SU-DHL-6 (cell line): ENCODE measurements around the gene WDR5.

Experiments
- H2AFZ ChIP-seq: fragments of 200-600 bp; sonication (generic); 2 replicates; pipeline ENCODE4 v1.6.1; 2014; ENCODE audit warnings: low read depth, mild to moderate bottlenecking, moderate library complexity, mixed read lengths, antibody characterized with exemption, low read length; ENCODE audit not compliant: severe bottlenecking
- H3F3A ChIP-seq: fragments of 200-600 bp; shearing (Covaris generic); 2 replicates; pipeline ENCODE4 v1.6.0; 2016; ENCODE audit warnings: antibody characterized with exemption, mild to moderate bottlenecking; ENCODE audit not compliant: insufficient read depth
- H3K27ac ChIP-seq: fragments of 200-600 bp; sonication (generic); 2 replicates; pipeline ENCODE4 v1.5.1; 2016; ENCODE audit warnings: low read depth, mild to moderate bottlenecking, low read length, moderate library complexity, mixed read lengths
- H3K27me3 ChIP-seq: fragments of 200-600 bp; sonication (generic), shearing (Covaris generic); 2 replicates; pipeline ENCODE4 v1.6.0; 2014; ENCODE audit warnings: mild to moderate bottlenecking, low read length
- H3K36me3 ChIP-seq: fragments of 200-600 bp; sonication (generic); 2 replicates; pipeline ENCODE4 v1.6.1; 2014; ENCODE audit warnings: mild to moderate bottlenecking, low read length, mixed read lengths
- H3K4me2 ChIP-seq: fragments of 300-600, 200-600 bp; shearing (Covaris generic), sonication (generic); 2 replicates; pipeline ENCODE4 v1.6.0; 2014; ENCODE audit warnings: low read length, low read depth, mild to moderate bottlenecking; ENCODE audit not compliant: poor library complexity, severe bottlenecking
- H3K4me3 ChIP-seq: fragments of 200-600 bp; sonication (generic); 2 replicates; pipeline ENCODE4 v1.5.1; 2014; ENCODE audit warnings: antibody characterized with exemption, low read length, mild to moderate bottlenecking, mixed read lengths; ENCODE audit not compliant: insufficient read depth, poor library complexity, severe bottlenecking
- H3K79me2 ChIP-seq: fragments of 200-600 bp; sonication (generic); 2 replicates; pipeline ENCODE4 v1.6.1; 2014; ENCODE audit warnings: mild to moderate bottlenecking, low read length, moderate library complexity; ENCODE audit not compliant: insufficient read depth
- H3K9ac ChIP-seq: fragments of 200-600 bp; sonication (generic); 2 replicates; pipeline ENCODE4 v1.7.0; 2014; ENCODE audit warnings: mild to moderate bottlenecking, low read length
- H3K9me2 ChIP-seq: fragments of 200-600 bp; sonication (generic); replicated peaks from 2 replicates; pipeline ENCODE4 v1.6.1; 2014; ENCODE audit warnings: low read length; ENCODE audit not compliant: insufficient read depth
- H3K9me3 ChIP-seq: fragments of 200-600 bp; sonication (generic); 2 replicates; pipeline ENCODE4 v1.6.1; 2014; ENCODE audit warnings: low read length, mixed read lengths; ENCODE audit not compliant: insufficient read depth
- H4K20me1 ChIP-seq: fragments of 200-600 bp; sonication (generic); 2 replicates; pipeline ENCODE4 v1.6.1; 2014; ENCODE audit warnings: low read depth, mild to moderate bottlenecking, antibody characterized with exemption, low read length, moderate library complexity, mixed read lengths
- CTCF ChIP-seq: fragments of 200-600 bp; sonication (generic); IDR thresholded peaks from one replicate; pipeline ENCODE4 v1.5.1; 2017; ENCODE audit warnings: antibody characterized with exemption, mild to moderate bottlenecking, low read length, moderate library complexity; ENCODE audit not compliant: insufficient read depth, poor library complexity, severe bottlenecking
- EZH2phosphoT487 ChIP-seq: fragments of 200-600 bp; sonication (generic), shearing (Covaris generic); conservative IDR thresholded peaks from 2 replicates; pipeline ENCODE4 v1.6.1; 2018; ENCODE audit warnings: mild to moderate bottlenecking, antibody characterized with exemption, low read length, moderate library complexity, mixed read lengths

WDR5 gene

GRCh38 chr9:134187891-134188385, 52.1 kb downstream of the WDR5 start:
- H2AFZ ChIP-seq = no peak overlapping the region
- H4K20me1 ChIP-seq = no peaks in the 10 kb centered on the region
- no peak for TF ChIP-seq CTCF
- no peak for TF ChIP-seq EZH2phosphoT487
- no peak overlapping the region for H3K27ac ChIP-seq
- no peaks in the 10 kb centered on the region for H3F3A ChIP-seq
- no peak overlapping the region for H3K4me2 ChIP-seq
- H3K79me2 ChIP-seq = no peaks in the 10 kb centered on the region
- no peak overlapping the region for H3K9ac ChIP-seq
- no peaks in the 10 kb centered on the region for H3K36me3 ChIP-seq
- no peaks in the 10 kb centered on the region for H3K9me2 ChIP-seq
- H3K4me3 ChIP-seq = no peak overlapping the region
- no peaks in the 10 kb centered on the region for H3K9me3 ChIP-seq
- no peaks in the 10 kb centered on the region for H3K27me3 ChIP-seq

- Histone ChIP-seq H3K4me2 (no peak overlapping the region), H3K27ac (no peak overlapping the region), H3K36me3 (no peaks in the 10 kb centered on the region), H3K9ac (no peak overlapping the region), H3K27me3 (no peaks in the 10 kb centered on the region), H3K9me3 (no peaks in the 10 kb centered on the region), H3F3A (no peaks in the 10 kb centered on the region), H3K79me2 (no peaks in the 10 kb centered on the region), H3K9me2 (no peaks in the 10 kb centered on the region), H4K20me1 (no peaks in the 10 kb centered on the region), H2AFZ (no peak overlapping the region), H3K4me3 (no peak overlapping the region)
- no peak for TF ChIP-seq EZH2phosphoT487
- no peak for TF ChIP-seq CTCF
Measured at GRCh38 chr9:134188386-134189144, 52.7 kb downstream of the WDR5 start.

GRCh38 chr9:134189145-134189469, 53.2 kb downstream of the WDR5 start:
- no peaks in the 10 kb centered on the region for H3K9me3 ChIP-seq
- no peaks in the 10 kb centered on the region for H3K79me2 ChIP-seq
- no peak overlapping the region for H2AFZ ChIP-seq
- H4K20me1 ChIP-seq = no peaks in the 10 kb centered on the region
- H3K27me3 ChIP-seq = no peaks in the 10 kb centered on the region
- no peaks in the 10 kb centered on the region for H3K36me3 ChIP-seq
- H3K4me2 ChIP-seq = no peak overlapping the region
- TF ChIP-seq EZH2phosphoT487 (no peak), CTCF (no peak)
- no peak overlapping the region for H3K9ac ChIP-seq
- H3K27ac ChIP-seq = no peak overlapping the region
- no peaks in the 10 kb centered on the region for H3F3A ChIP-seq
- no peak overlapping the region for H3K4me3 ChIP-seq
- no peaks in the 10 kb centered on the region for H3K9me2 ChIP-seq
